ENCODE data around the gene SGCA.

The SGCA gene

GRCh38 chr17:50183421-50183994 lies 17.7 kb downstream of the SGCA start:
- DNase-seq: no peak

GRCh38 chr17:50184064-50184463 lies 18.3 kb downstream of the SGCA start:
- no peak for DNase-seq

- DNase-seq: no peak
Observed at GRCh38 chr17:50184611-50185398, 19.0 kb downstream of the SGCA start.

- no peak for DNase-seq
Observed at GRCh38 chr17:50185631-50186471, 20.0 kb downstream of the SGCA start.

GRCh38 chr17:50186661-50187393 lies 21.0 kb downstream of the SGCA start:
- no peak for DNase-seq

- DNase-seq: no peak
Observed at GRCh38 chr17:50187394-50187725, 21.6 kb downstream of the SGCA start.

- DNase-seq: no peak
Observed at GRCh38 chr17:50187751-50188530, 22.1 kb downstream of the SGCA start.

GRCh38 chr17:50188531-50188920 lies 22.7 kb downstream of the SGCA start:
- DNase-seq: no peak

GRCh38 chr17:50188921-50189549 lies 23.2 kb downstream of the SGCA start:
- DNase-seq: no peak

- DNase-seq: no peak
Observed at GRCh38 chr17:50189550-50190292, 23.9 kb downstream of the SGCA start.

GRCh38 chr17:50190293-50190602 lies 24.4 kb downstream of the SGCA start:
- no peak for DNase-seq

- DNase-seq: no peak
Observed at GRCh38 chr17:50190603-50191358, 25.0 kb downstream of the SGCA start.

- DNase-seq: no peak
Observed at GRCh38 chr17:50191359-50192143, 25.7 kb downstream of the SGCA start.

- DNase-seq: no peak
Observed at GRCh38 chr17:50192144-50192617, 26.4 kb downstream of the SGCA start.

- no peak for DNase-seq
Observed at GRCh38 chr17:50192618-50193291, 26.9 kb downstream of the SGCA start.

GRCh38 chr17:50194140-50194933 lies 28.5 kb downstream of the SGCA start:
- DNase-seq: no peak

- no peak for DNase-seq
Observed at GRCh38 chr17:50194934-50195865, 29.4 kb downstream of the SGCA start.

All from DMS153 (cell line).